GM19035 (cell line): ENCODE data around the gene ZNF79.

Experiments
- ATAC-seq: cut with Tn5 transposase; IDR thresholded peaks from one replicate; pipeline ENCODE4 v1.9.1; 2021; ENCODE audit not compliant: unreplicated experiment

The ZNF79 gene

GRCh38 chr9:127423934-127424675 lies at the start of gene ZNF79:
TSS of gene ZNF79 (plus strand) at chr9:127424382. CDS start at chr9:127424788, 406 bp downstream.
- peak; percentile 86 for ATAC-seq

GRCh38 chr9:127380479-127380878 lies 43.7 kb upstream of the ZNF79 start:
- ATAC-seq = no peak

- no peak for ATAC-seq
Observed at GRCh38 chr9:127382541-127382940, 41.6 kb upstream of the ZNF79 start.

GRCh38 chr9:127384016-127384730 lies 40.0 kb upstream of the ZNF79 start:
- no peak for ATAC-seq

GRCh38 chr9:127384901-127385300 lies 39.3 kb upstream of the ZNF79 start:
- ATAC-seq = no peak

- ATAC-seq = no peak
Observed at GRCh38 chr9:127386249-127386648, 37.9 kb upstream of the ZNF79 start.

GRCh38 chr9:127386981-127387380 lies 37.2 kb upstream of the ZNF79 start:
- ATAC-seq = no peak

- peak; percentile 85 for ATAC-seq
Observed at GRCh38 chr9:127388037-127388855, 35.9 kb upstream of the ZNF79 start.

- peak; percentile 8 for ATAC-seq
Observed at GRCh38 chr9:127388856-127389238, 35.3 kb upstream of the ZNF79 start.

- no peak for ATAC-seq
Observed at GRCh38 chr9:127389381-127390247, 34.6 kb upstream of the ZNF79 start.

GRCh38 chr9:127390248-127390545 lies 34.0 kb upstream of the ZNF79 start:
- ATAC-seq = no peak

- ATAC-seq = no peak
Observed at GRCh38 chr9:127390563-127390962, 33.6 kb upstream of the ZNF79 start.

- no peak for ATAC-seq
Observed at GRCh38 chr9:127392166-127392565, 32.0 kb upstream of the ZNF79 start.

- no peak for ATAC-seq
Observed at GRCh38 chr9:127392976-127393375, 31.2 kb upstream of the ZNF79 start.

- no peak for ATAC-seq
Observed at GRCh38 chr9:127393645-127394044, 30.5 kb upstream of the ZNF79 start.

GRCh38 chr9:127395497-127396252 lies 28.5 kb upstream of the ZNF79 start:
- no peak for ATAC-seq

- no peak for ATAC-seq
Observed at GRCh38 chr9:127396253-127396807, 27.9 kb upstream of the ZNF79 start.

GRCh38 chr9:127396808-127397645 lies 27.2 kb upstream of the ZNF79 start, which contains the start of gene SLC2A8:
TSS of gene SLC2A8 (plus strand) at chr9:127397169. CDS start at chr9:127397231, 62 bp downstream.
- peak; percentile 93 for ATAC-seq
